NCI-H526 (cell line): ENCODE results near the gene CMTM6.
"Not testable (repeated sequence)": the region's sequence is repeated elsewhere in the genome, so short reads cannot be mapped to it uniquely, and the experiment has no call there.

ENCODE experiments used
- DNase-seq, 2 experiments: peaks; one replicate each; lab custom pipeline; 2025; lab: John Stamatoyannopoulos, UW

The CMTM6 gene

GRCh38 chr3:32502118-32502945 lies at the start of gene CMTM6:
CMTM6 (minus strand) TSS chr3:32502852; CDS start chr3:32502745, 107 bp downstream.
- peak; percentile 61 to 87 for DNase-seq

GRCh38 chr3:32552013-32552412 lies 49.4 kb upstream of the CMTM6 start:
- DNase-seq: no peak

- DNase-seq: no peak
Measured at GRCh38 chr3:32551496-32551895, 48.8 kb upstream of the CMTM6 start.

GRCh38 chr3:32551087-32551486 lies 48.4 kb upstream of the CMTM6 start:
- DNase-seq: peak in 1 of 2 experiments; percentile 15

GRCh38 chr3:32545305-32545704 lies 42.7 kb upstream of the CMTM6 start:
- DNase-seq: no peak

GRCh38 chr3:32544894-32545293 lies 42.2 kb upstream of the CMTM6 start:
- no peak for DNase-seq

- no peak for DNase-seq
Measured at GRCh38 chr3:32542807-32543206, 40.2 kb upstream of the CMTM6 start.

- DNase-seq: no peak
Measured at GRCh38 chr3:32540899-32541298, 38.2 kb upstream of the CMTM6 start.

GRCh38 chr3:32532434-32532833 lies 29.8 kb upstream of the CMTM6 start:
- no peak for DNase-seq

- DNase-seq: no peak
Measured at GRCh38 chr3:32531010-32531647, 28.5 kb upstream of the CMTM6 start.

- DNase-seq: no peak
Measured at GRCh38 chr3:32525720-32526119, 23.1 kb upstream of the CMTM6 start.

GRCh38 chr3:32522682-32523081 lies 20.0 kb upstream of the CMTM6 start:
- no peak for DNase-seq

- not testable (repeated sequence) for DNase-seq
Measured at GRCh38 chr3:32518921-32519320, 16.3 kb upstream of the CMTM6 start.

GRCh38 chr3:32516751-32517150 lies 14.1 kb upstream of the CMTM6 start:
- not testable (repeated sequence) for DNase-seq

- no peak for DNase-seq
Measured at GRCh38 chr3:32511005-32511404, 8.4 kb upstream of the CMTM6 start.

- peak; percentile 47 to 80 for DNase-seq
Measured at GRCh38 chr3:32510075-32510724, 7.5 kb upstream of the CMTM6 start.

GRCh38 chr3:32508711-32509110 lies 6.1 kb upstream of the CMTM6 start:
- no peak for DNase-seq

- DNase-seq: peak in 1 of 2 experiments; percentile 24
Measured at GRCh38 chr3:32506466-32506865, 3.8 kb upstream of the CMTM6 start.

GRCh38 chr3:32502946-32503286 lies 264 bp upstream of the CMTM6 start:
- DNase-seq: no peak

GRCh38 chr3:32501783-32502117 lies 902 bp downstream of the CMTM6 start:
- DNase-seq: no peak

- peak in 1 of 2 experiments; percentile 55 for DNase-seq
Measured at GRCh38 chr3:32500880-32501782, 1.5 kb downstream of the CMTM6 start.

- no peak for DNase-seq
Measured at GRCh38 chr3:32500231-32500630, 2.4 kb downstream of the CMTM6 start.
